Suprapubic skin (tissue), 4 donors: Measurements from ENCODE around the gene SERPINA1. TPM values are rescaled to one million over a fixed set of nuclear protein-coding genes. Genes with fewer than 3 reads are reported as not detected.

ENCODE experiments used
- DNase-seq, 2 donors: peaks; one replicate each; pipeline ENCODE4 v3.0.0-alpha.2; 2019; ENCODE audit warnings: low spot score in 2 of 2
- H3K27ac ChIP-seq: fragments of 200-600 bp; sonication (generic); one replicate; pipeline ENCODE4 v1.5.1; 2019
- H3K27me3 ChIP-seq: fragments of 200-600 bp; sonication (generic); one replicate; pipeline ENCODE4 v1.5.1; 2019
- H3K36me3 ChIP-seq: fragments of 200-600 bp; sonication (generic); one replicate; pipeline ENCODE4 v1.5.1; 2019
- H3K4me1 ChIP-seq: fragments of 200-600 bp; sonication (generic); one replicate; pipeline ENCODE4 v1.5.1; 2019
- H3K4me3 ChIP-seq: fragments of 200-600 bp; sonication (generic); one replicate; pipeline ENCODE4 v1.5.1; 2019; ENCODE audit warnings: mild to moderate bottlenecking
- H3K9me3 ChIP-seq: fragments of 200-600 bp; sonication (generic); one replicate; pipeline ENCODE4 v1.5.1; 2019
- EP300 ChIP-seq: sonication (generic); formaldehyde crosslinking; IDR thresholded peaks from one replicate; pipeline ENCODE4 v1.6.1; 2017; ENCODE audit warnings: antibody characterized with exemption
- POLR2A ChIP-seq, 2 donors: fragments of 450-650 bp; IDR thresholded peaks; one replicate each; pipeline ENCODE4 v1.6.1; 2017; ENCODE audit warnings: antibody characterized with exemption in 2 of 2, mild to moderate bottlenecking in 2 of 2, moderate library complexity in 2 of 2
- POLR2AphosphoS5 ChIP-seq, 3 donors: sonication (generic); formaldehyde crosslinking; IDR thresholded peaks; one replicate each; pipeline ENCODE4 v1.6.1; 2017; ENCODE audit warnings: antibody characterized with exemption in 3 of 3
- WGBS: methylation state at CpG from one replicate; pipeline ENCODE4 v1.1.5; 2018; 5-methylcytosine and 5-hydroxymethylcytosine counted together
- total RNA-seq, 4 donors: library from RNA; depleted of rRNA; stranded (reverse); fragments of >200 nt; gene quantifications; one replicate each; pipeline ENCODE4 v1.1.0, GENCODE V29; 2016
- TF ChIP-seq, protein P1 (sequence below), 2 donors: fragments of 200-600 bp in 1 of 2; fragments of 450-650 bp in 1 of 2; sonication (generic) in 1 of 2; IDR thresholded peaks; one replicate each; pipeline ENCODE4 v1.5.1; 2016 to 2019; ENCODE audit warnings: antibody characterized with exemption in 2 of 2, mild to moderate bottlenecking in 1 of 2, moderate library complexity in 1 of 2

The SERPINA1 gene
- total RNA-seq, 4 donors from 2014 or later = 4.7 to 62.4 (median 7.5) TPM

- TF ChIP-seq EP300 = no peak
- TF ChIP-seq, protein P1, sequence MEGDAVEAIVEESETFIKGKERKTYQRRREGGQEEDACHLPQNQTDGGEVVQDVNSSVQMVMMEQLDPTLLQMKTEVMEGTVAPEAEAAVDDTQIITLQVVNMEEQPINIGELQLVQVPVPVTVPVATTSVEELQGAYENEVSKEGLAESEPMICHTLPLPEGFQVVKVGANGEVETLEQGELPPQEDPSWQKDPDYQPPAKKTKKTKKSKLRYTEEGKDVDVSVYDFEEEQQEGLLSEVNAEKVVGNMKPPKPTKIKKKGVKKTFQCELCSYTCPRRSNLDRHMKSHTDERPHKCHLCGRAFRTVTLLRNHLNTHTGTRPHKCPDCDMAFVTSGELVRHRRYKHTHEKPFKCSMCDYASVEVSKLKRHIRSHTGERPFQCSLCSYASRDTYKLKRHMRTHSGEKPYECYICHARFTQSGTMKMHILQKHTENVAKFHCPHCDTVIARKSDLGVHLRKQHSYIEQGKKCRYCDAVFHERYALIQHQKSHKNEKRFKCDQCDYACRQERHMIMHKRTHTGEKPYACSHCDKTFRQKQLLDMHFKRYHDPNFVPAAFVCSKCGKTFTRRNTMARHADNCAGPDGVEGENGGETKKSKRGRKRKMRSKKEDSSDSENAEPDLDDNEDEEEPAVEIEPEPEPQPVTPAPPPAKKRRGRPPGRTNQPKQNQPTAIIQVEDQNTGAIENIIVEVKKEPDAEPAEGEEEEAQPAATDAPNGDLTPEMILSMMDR (IDR thresholded peaks at IDR 0.05) = no peak
- no peak for TF ChIP-seq POLR2A (IDR thresholded peaks at IDR 0.05)
- no peak for TF ChIP-seq POLR2AphosphoS5 (IDR thresholded peaks at IDR 0.05)
- no peak overlapping the region for H3K4me3 ChIP-seq
- H3K4me1 ChIP-seq = peaks cover 7% of the 10 kb centered on the region
- no peak overlapping the region for H3K27ac ChIP-seq
- no peak for DNase-seq
- WGBS = 78% methylated on average over 14 of the region's 14 CpGs
- H3K36me3 ChIP-seq = no peaks in the 10 kb centered on the region
- no peaks in the 10 kb centered on the region for H3K9me3 ChIP-seq
- H3K27me3 ChIP-seq = no peaks in the 10 kb centered on the region
Observed at GRCh38 chr14:94386085-94387031, 2.0 kb downstream of the SERPINA1 start.

DNA sequence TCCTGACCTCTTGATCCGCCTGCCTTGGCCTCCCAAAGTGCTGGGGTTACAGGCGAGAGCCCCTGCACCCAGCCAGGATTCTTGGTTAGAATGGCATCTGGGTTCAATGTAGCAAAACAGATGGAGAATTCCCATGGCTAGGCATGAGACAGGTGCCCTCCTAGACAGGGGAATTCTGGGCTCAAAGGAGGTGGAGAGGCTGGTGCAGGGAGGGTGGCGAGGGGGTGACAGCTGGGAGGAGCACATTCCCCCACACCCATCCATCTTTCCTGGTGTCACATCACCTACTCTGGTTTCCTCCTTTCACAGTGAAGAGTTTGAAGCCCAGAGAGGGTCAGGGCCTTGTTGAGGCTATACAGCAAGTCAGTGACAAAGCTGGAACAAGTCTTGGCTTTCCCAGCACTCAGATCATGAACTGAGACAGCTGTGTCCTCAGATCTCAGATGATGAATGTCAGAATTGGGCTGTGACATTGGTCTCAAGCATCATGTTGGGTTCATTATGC is 2.8 kb downstream of the SERPINA1 start:
- no peak for TF ChIP-seq POLR2A (IDR thresholded peaks at IDR 0.05)
- TF ChIP-seq POLR2AphosphoS5 (IDR thresholded peaks at IDR 0.05) = no peak
- H3K27me3 ChIP-seq = no peaks in the 10 kb centered on the region
- H3K4me1 ChIP-seq = peaks cover 4% of the 10 kb centered on the region
- no peak overlapping the region for H3K4me3 ChIP-seq
- no peaks in the 10 kb centered on the region for H3K36me3 ChIP-seq
- no peak overlapping the region for H3K27ac ChIP-seq
- 100% methylated on average over 3 of the region's 3 CpGs for whole genome bisulfite sequencing
- H3K9me3 ChIP-seq = no peaks in the 10 kb centered on the region
- no peak for DNase-seq

GRCh38 chr14:94384342-94384741 is 4.1 kb downstream of the SERPINA1 start:
- WGBS = 93% methylated on average over 7 of the region's 7 CpGs

DNA sequence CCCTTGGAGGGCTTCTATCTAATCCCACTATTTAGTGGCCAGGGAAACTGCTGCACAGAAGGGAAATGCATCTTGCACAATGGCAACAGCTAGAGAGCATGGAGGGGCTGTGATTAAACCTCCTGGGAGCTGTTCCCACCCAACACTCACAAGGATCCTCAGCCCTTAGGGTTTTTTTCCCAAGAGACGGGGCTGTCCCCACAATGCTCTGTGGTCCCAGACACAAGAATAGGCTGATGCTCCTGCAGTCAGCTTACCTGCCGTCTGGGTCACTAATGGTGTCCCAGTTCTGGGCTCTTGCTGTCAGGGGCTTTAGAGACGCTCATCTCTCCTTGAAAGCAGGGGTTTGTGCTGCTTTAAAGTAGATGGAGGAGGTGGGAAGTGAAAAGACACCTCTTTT is 4.6 kb downstream of the SERPINA1 start:
- no peak for DNase-seq
- H3K27ac ChIP-seq = no peak overlapping the region

More at GRCh38 chr14:94384342-94384741, 4.1 kb downstream of the SERPINA1 start:
- Histone ChIP-seq H3K27me3 (no peaks in the 10 kb centered on the region), H3K4me1 (no peaks in the 10 kb centered on the region), H3K36me3 (no peaks in the 10 kb centered on the region), H3K27ac (no peak overlapping the region), H3K9me3 (no peaks in the 10 kb centered on the region), H3K4me3 (no peak overlapping the region)
- TF ChIP-seq EP300 = no peak
- TF ChIP-seq POLR2AphosphoS5 (IDR thresholded peaks at IDR 0.05) = no peak
- no peak for TF ChIP-seq POLR2A (IDR thresholded peaks at IDR 0.05)
- TF ChIP-seq, protein P1 (IDR thresholded peaks at IDR 0.05) = no peak
- no peak for DNase-seq

DNA sequence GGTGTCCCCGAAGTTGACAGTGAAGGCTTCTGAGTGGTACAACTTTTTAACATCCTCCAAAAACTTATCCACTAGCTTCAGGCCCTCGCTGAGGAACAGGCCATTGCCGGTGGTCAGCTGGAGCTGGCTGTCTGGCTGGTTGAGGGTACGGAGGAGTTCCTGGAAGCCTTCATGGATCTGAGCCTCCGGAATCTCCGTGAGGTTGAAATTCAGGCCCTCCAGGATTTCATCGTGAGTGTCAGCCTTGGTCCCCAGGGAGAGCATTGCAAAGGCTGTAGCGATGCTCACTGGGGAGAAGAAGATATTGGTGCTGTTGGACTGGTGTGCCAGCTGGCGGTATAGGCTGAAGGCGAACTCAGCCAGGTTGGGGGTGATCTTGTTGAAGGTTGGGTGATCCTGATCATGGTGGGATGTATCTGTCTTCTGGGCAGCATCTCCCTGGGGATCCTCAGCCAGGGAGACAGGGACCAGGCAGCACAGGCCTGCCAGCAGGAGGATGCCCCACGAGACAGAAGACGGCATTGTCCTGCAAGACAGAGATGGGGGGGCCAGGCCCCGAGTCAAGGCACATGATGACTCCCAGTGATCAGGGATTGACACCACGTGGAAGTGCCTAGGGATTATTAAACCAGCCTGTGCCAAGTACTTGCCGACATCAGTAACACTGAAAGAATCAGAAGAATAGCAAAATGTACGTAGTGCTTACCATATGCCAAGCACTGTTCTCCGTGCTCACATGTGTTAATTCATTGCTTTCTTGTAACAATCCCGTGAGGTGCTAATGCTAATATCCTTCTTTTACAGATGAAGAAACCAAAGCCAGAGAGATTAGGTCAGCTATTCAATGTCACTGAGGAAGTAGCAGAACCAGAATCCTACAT is 5.4 kb downstream of the SERPINA1 start:
- DNase-seq = no peak
- TF ChIP-seq, protein P1 (IDR thresholded peaks at IDR 0.05) = no peak
- TF ChIP-seq EP300 = no peak
- H3K4me3 ChIP-seq = no peak overlapping the region

More for the DNA sequence above, 4.6 kb downstream of the SERPINA1 start:
- TF ChIP-seq, protein P1 (IDR thresholded peaks at IDR 0.05) = no peak
- TF ChIP-seq EP300 = no peak
- no peak for TF ChIP-seq POLR2AphosphoS5 (IDR thresholded peaks at IDR 0.05)
- no peak for TF ChIP-seq POLR2A (IDR thresholded peaks at IDR 0.05)
- Histone ChIP-seq H3K4me3 (no peak overlapping the region), H3K9me3 (no peaks in the 10 kb centered on the region), H3K36me3 (no peaks in the 10 kb centered on the region), H3K4me1 (no peaks in the 10 kb centered on the region), H3K27me3 (no peaks in the 10 kb centered on the region)
- 90% methylated on average over 3 of the region's 3 CpGs for WGBS

More for the DNA sequence above, 5.4 kb downstream of the SERPINA1 start:
- WGBS = 86% methylated on average over 17 of the region's 18 CpGs
- Histone ChIP-seq H3K36me3 (no peaks in the 10 kb centered on the region), H3K27me3 (no peaks in the 10 kb centered on the region), H3K9me3 (no peaks in the 10 kb centered on the region), H3K4me1 (no peaks in the 10 kb centered on the region), H3K27ac (no peak overlapping the region)
